HG03025 (cell line): ENCODE measurements around the gene AAMP.

Experiments
- ATAC-seq: cut with Tn5 transposase; IDR thresholded peaks from one replicate; pipeline ENCODE4 v1.9.1; 2021; ENCODE audit warnings: mild to moderate bottlenecking, moderate library complexity; ENCODE audit not compliant: unreplicated experiment, low FRiP score

AAMP gene

GRCh38 chr2:218229851-218230250 lies 40.1 kb downstream of the AAMP start:
- ATAC-seq, result no peak

- peak; percentile 82 for ATAC-seq
Observed at GRCh38 chr2:218229239-218229638, 40.7 kb downstream of the AAMP start.

GRCh38 chr2:218228366-218229090 lies 41.4 kb downstream of the AAMP start:
- ATAC-seq, result no peak

GRCh38 chr2:218226903-218227302 lies 43.0 kb downstream of the AAMP start:
- no peak for ATAC-seq

GRCh38 chr2:218224186-218224585 lies 45.8 kb downstream of the AAMP start:
- ATAC-seq, result no peak

- no peak for ATAC-seq
Observed at GRCh38 chr2:218223046-218223445, 46.9 kb downstream of the AAMP start.

GRCh38 chr2:218221000-218221399 lies 48.9 kb downstream of the AAMP start:
- no peak for ATAC-seq

- no peak for ATAC-seq
Observed at GRCh38 chr2:218219934-218220333, 50.0 kb downstream of the AAMP start.

GRCh38 chr2:218218268-218219185 lies 51.4 kb downstream of the AAMP start:
- ATAC-seq, result peak; percentile 38

- peak; percentile 36 for ATAC-seq
Observed at GRCh38 chr2:218217360-218218267, 52.3 kb downstream of the AAMP start.

- peak; percentile 75 for ATAC-seq
Observed at GRCh38 chr2:218216674-218217359, 53.1 kb downstream of the AAMP start, which contains the start of gene ARPC2. Gene ARPC2 (plus strand): TSS chr2:218217189. CDS start chr2:218217471, 282 bp downstream.

GRCh38 chr2:218216336-218216673 lies 53.6 kb downstream of the AAMP start:
- ATAC-seq, result no peak
